ENCODE measurements around the gene MAGEE1.

Gene MAGEE1

DNA sequence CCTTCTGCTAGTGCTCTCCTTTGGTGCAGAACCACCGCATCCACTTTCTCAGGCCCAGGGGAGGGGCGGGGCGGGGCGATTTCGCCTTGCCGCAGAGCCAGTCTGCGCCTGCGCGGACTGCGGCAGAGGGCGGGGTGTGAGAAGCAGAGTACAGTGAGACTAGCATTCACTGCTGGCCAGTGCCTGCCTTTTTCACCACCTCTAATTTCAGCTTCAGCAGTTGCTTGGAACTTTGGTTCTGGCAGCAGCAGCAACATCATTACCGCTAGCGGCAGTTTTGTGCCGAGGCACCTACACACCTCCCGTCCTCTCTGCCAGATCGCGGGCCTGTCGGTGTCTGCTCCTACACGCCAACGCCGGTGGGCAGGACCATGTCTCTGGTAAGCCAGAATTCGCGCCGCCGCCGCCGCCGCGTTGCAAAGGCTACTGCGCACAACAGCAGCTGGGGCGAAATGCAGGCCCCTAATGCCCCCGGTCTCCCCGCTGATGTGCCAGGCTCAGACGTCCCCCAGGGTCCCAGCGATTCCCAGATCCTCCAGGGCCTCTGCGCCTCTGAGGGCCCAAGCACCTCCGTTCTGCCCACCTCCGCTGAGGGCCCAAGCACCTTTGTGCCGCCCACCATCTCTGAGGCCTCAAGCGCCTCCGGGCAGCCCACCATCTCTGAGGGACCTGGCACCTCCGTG lies at the start of gene MAGEE1:
MAGEE1 (plus strand) TSS at position 151 of the 683 bp plus-strand sequence; CDS start at position 372, 221 bp downstream.
- peak; percentile 81 for DNase-seq (ENCODE audit: low spot score)

DNA sequence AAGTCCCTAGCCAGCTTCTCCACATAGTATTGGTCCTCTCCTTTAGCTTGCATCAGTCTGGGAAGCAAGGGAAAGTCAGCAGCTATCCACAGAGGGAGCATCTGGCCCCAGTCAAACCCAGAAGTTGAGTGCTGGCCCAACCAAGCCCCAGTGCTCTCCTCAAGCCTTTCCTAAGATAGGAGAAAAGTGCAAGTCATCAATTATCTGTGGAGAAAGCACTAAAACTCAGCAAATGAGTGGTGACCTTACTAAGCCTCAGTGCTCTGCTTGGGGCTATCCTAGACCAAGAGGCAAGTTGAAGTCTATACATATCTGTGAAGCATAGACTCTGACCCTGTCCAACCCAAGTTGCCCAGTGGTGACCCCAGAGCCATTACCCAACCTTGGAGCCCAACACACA lies 28.5 kb upstream of the MAGEE1 start:
- no peak for DNase-seq (ENCODE audit: low spot score)

DNA sequence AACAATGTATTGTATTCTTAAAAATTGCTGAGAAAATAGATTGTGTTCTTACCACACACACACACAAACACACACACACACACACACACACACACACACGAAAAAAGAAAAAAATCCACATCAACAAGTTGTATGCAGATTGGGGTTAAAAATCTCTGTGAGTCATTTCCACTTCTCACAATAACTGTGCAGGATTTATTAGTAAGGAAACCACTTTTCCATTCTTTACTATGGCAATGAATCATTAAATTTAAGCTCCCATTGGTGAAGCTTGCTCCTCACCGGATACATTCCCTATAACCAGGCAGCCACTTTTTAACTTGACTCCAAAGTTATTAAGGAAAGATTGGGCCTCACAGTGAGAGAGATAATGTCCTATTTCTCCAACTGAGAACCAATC lies 19.7 kb upstream of the MAGEE1 start:
- DNase-seq (ENCODE audit: low spot score), result no peak

- DNase-seq (ENCODE audit: low spot score), result no peak
Observed at GRCh38 chrX:76420237-76420636, 7.3 kb upstream of the MAGEE1 start.

DNA sequence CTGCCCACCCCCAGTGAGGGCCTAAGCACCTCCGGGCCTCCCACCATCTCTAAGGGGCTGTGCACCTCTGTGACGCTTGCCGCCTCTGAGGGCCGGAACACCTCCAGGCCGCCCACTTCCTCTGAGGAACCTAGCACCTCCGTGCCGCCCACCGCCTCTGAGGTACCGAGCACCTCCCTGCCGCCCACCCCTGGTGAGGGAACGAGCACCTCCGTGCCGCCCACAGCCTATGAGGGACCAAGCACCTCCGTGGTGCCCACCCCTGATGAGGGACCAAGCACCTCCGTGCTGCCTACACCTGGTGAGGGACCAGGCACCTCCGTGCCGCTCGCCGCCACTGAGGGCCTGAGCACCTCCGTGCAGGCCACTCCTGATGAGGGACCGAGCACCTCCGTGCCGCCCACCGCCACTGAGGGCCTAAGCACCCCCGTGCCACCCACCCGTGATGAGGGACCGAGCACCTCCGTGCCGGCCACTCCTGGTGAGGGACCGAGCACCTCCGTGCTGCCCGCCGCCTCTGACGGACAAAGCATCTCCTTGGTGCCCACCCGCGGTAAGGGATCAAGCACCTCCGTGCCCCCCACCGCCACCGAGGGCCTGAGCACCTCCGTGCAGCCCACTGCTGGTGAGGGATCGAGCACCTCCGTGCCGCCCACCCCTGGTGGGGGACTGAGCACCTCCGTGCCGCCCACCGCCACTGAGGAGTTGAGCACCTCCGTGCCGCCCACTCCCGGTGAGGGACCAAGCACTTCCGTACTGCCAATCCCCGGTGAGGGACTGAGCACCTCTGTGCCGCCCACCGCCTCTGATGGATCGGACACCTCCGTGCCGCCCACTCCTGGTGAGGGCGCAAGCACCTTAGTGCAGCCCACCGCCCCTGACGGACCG lies 977 bp downstream of the MAGEE1 start:
- DNase-seq (ENCODE audit: low spot score), result no peak

DNA sequence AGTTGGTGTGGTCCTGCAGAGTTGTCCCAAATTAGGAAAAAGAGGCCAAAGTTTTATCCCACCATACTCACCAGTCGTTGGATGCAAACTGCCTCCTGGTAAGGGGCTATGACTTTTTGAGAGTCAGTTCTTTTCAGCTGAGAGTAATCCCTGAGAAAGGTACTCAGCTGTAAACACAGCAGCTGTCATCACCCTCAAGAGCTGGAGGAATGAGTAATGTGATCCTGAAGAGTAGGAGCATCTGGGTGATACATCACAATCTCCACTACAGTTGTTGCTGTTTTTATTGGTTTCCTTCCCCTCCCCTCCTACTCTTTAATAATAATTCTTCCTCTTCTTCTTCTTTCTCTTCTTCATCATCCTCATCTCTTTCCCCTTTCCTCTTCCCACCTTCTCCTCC lies 5.7 kb downstream of the MAGEE1 start:
- DNase-seq (ENCODE audit: low spot score), result no peak

DNA sequence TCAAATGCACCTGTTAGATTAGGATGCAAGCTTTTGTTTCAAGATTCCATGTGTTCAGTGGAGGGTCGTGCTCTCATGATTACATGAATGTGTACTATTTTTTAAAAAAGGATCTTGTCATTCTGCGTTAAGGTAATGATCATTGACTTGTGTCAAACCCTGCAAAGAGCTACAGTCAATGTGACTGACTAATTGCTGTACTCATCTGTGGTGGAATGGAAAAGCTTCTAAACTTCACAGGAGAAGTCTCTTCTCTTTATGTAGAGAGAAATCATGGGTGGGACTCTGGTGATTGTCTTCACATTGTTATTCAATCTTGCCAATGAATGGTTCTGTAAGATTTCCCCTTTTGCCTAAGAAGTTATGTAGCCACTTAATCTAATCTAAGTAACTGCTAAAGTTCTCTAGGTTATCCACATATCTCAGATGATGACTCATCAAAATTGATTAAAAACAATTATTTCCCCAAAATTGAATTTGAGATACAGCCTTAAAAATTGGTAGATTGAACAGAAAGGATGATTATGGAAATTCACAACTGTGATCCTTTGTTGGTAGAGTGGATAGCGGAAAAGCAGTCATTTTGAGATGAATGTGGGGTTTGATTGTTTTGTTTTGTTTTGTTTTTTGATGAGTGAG lies 6.7 kb downstream of the MAGEE1 start:
- no peak for DNase-seq (ENCODE audit: low spot score)

GRCh38 chrX:76439188-76439587 lies 11.7 kb downstream of the MAGEE1 start:
- DNase-seq (ENCODE audit: low spot score), result no peak

- DNase-seq (ENCODE audit: low spot score), result no peak
Observed at GRCh38 chrX:76453737-76454406, 26.4 kb downstream of the MAGEE1 start.

GRCh38 chrX:76454456-76454927 lies 27.0 kb downstream of the MAGEE1 start:
- no peak for DNase-seq (ENCODE audit: low spot score)

DNA sequence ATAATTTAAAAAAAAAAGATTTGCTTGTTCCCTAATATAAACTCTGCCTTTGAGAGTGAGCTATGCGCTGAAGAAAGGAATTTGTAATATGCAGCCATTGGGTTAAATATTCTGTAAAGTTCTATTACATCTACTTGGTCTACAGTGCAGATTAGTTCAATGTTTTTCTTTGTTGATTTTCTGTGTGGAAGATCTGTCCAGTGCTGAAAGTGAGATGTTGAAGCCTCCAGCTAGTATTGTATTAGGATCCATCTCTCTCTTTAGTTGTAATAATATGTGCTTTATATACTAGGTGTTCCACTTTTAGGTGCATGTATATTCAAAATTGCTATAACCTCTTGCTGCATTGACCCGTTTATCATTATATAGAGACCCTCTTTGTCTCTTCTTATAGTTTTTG lies 49.8 kb downstream of the MAGEE1 start:
- no peak for DNase-seq (ENCODE audit: low spot score)

Data from left forelimb (tissue), 1 donor.